IPS-18c (cell line): ENCODE results near the gene FCRLA.

Experiments used
- H3K4me3 ChIP-seq: 2 replicates; pipeline ENCODE4 v1.7.0; 2013; ENCODE audit warnings: low read depth, mild to moderate bottlenecking, low read length, moderate library complexity; ENCODE audit not compliant: insufficient read depth
- H3K9me3 ChIP-seq: one replicate; pipeline ENCODE4 v1.6.1; 2013; ENCODE audit warnings: mild to moderate bottlenecking, low read length, moderate library complexity; ENCODE audit not compliant: control insufficient read depth, insufficient read depth

FCRLA gene

GRCh38 chr1:161725908-161726472 is 19.0 kb downstream of the FCRLA start:
- peak overlapping the region; percentile 89 for H3K4me3 ChIP-seq
- H3K9me3 ChIP-seq: peaks cover 4% of the 10 kb centered on the region

- H3K4me3 ChIP-seq: peak overlapping the region; percentile 89
- peaks cover 4% of the 10 kb centered on the region for H3K9me3 ChIP-seq
Measured at GRCh38 chr1:161726473-161727255, 19.6 kb downstream of the FCRLA start.

- Histone ChIP-seq H3K9me3 (peaks cover 4% of the 10 kb centered on the region), H3K4me3 (peak overlapping the region; percentile 89)
Measured at GRCh38 chr1:161727256-161727924, 20.4 kb downstream of the FCRLA start.

- Histone ChIP-seq H3K9me3 (peaks cover 4% of the 10 kb centered on the region), H3K4me3 (no peak overlapping the region)
Measured at GRCh38 chr1:161728376-161729226, 21.6 kb downstream of the FCRLA start.

DNA sequence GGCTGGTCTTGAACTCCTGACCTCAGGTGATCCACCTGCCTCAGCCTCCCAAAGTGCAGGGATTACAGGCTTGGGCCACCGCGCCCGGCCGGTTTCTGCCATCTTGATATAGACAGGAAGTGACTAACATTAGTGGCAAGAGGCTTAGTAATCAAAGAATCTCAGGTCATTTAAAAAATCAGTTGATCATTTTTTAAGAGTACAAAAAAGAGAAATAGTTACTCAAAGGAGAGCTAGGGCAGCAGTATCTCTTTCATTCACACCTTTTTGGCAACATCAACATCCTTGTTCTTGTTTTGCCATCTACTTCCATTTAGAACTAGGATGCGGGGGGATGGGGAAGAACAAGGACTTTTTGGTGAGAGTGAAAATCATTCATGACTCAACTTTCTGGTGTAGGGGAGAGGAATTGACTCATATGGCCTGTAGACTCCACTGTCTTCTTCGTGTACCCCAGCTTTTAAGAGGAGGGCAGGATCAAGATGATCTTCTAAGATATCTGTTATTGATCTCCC is 23.1 kb downstream of the FCRLA start:
- peaks cover 4% of the 10 kb centered on the region for H3K9me3 ChIP-seq
- H3K4me3 ChIP-seq: no peak overlapping the region

- peaks cover 4% of the 10 kb centered on the region for H3K9me3 ChIP-seq
- no peak overlapping the region for H3K4me3 ChIP-seq
Measured at GRCh38 chr1:161731241-161731640, 24.2 kb downstream of the FCRLA start.

GRCh38 chr1:161731981-161732718 is 25.1 kb downstream of the FCRLA start:
- no peak overlapping the region for H3K4me3 ChIP-seq
- H3K9me3 ChIP-seq: peaks cover 3% of the 10 kb centered on the region

GRCh38 chr1:161733526-161733925 is 26.5 kb downstream of the FCRLA start:
- H3K4me3 ChIP-seq: no peak overlapping the region

GRCh38 chr1:161735837-161736236 is 28.8 kb downstream of the FCRLA start:
- Histone ChIP-seq H3K9me3 (no peaks in the 10 kb centered on the region), H3K4me3 (no peak overlapping the region)

More at GRCh38 chr1:161733526-161733925, 26.5 kb downstream of the FCRLA start:
- no peaks in the 10 kb centered on the region for H3K9me3 ChIP-seq

GRCh38 chr1:161736335-161736969 is 29.4 kb downstream of the FCRLA start:
- Histone ChIP-seq H3K4me3 (no peak overlapping the region), H3K9me3 (no peaks in the 10 kb centered on the region)

- no peak overlapping the region for H3K4me3 ChIP-seq
- no peaks in the 10 kb centered on the region for H3K9me3 ChIP-seq
Measured at GRCh38 chr1:161737625-161738024, 30.6 kb downstream of the FCRLA start.

- no peak overlapping the region for H3K4me3 ChIP-seq
- no peaks in the 10 kb centered on the region for H3K9me3 ChIP-seq
Measured at GRCh38 chr1:161738627-161739287, 31.7 kb downstream of the FCRLA start.

- no peak overlapping the region for H3K4me3 ChIP-seq
- H3K9me3 ChIP-seq: no peaks in the 10 kb centered on the region
Measured at GRCh38 chr1:161739865-161740566, 33.0 kb downstream of the FCRLA start.

GRCh38 chr1:161740921-161741320 is 33.9 kb downstream of the FCRLA start:
- Histone ChIP-seq H3K4me3 (no peak overlapping the region), H3K9me3 (no peaks in the 10 kb centered on the region)

DNA sequence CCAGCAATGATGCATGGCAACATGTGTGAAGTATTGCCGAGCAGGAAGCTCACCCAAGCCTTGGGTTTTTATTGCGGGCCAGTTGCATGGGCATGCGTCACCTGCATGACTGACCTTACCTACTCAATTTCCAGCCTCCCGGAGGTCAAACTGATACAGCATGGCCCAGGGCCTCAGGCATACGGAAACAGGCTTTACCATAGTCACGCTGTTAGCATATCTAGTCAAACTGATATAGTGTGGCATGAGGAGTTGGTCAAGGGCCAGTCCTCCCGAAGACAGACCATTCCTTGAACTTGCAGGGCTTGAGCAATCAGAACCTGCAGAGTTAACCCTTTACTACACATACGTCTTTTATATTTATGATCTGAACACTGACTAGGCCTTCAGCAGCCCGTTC is 36.2 kb downstream of the FCRLA start:
- Histone ChIP-seq H3K4me3 (no peak overlapping the region), H3K9me3 (no peaks in the 10 kb centered on the region)
